Right cardiac atrium (tissue), 5 donors: ENCODE results near the gene MAP7D1. TPM values are rescaled to one million over a fixed set of nuclear protein-coding genes. Genes with fewer than 3 reads are reported as not detected.
A peak's percentile ranks its signal among the peaks of the same experiment; 100 is the strongest.

Source experiments
- ATAC-seq, 2 donors: fragments of 200-7000 bp; cut with Tn5 transposase; one replicate each; pipeline versions ENCODE4 v1.8.0 to v1.9.1; 2020; ENCODE audit warnings: moderate library complexity in 2 of 2, mild to moderate bottlenecking in 1 of 2
- DNase-seq, 3 donors: peaks; one replicate each; pipeline ENCODE4 v3.0.0-alpha.2; 2020
- H3K27ac ChIP-seq: one replicate; pipeline ENCODE4 v1.5.1; 2013; ENCODE audit warnings: mild to moderate bottlenecking, low read length, control low read depth, moderate library complexity
- H3K27me3 ChIP-seq: one replicate; pipeline ENCODE4 v1.6.1; 2013; ENCODE audit not compliant: control insufficient read depth, insufficient read depth
- H3K4me1 ChIP-seq: one replicate; pipeline ENCODE4 v1.6.1; 2013; ENCODE audit warnings: low read length; ENCODE audit not compliant: control insufficient read depth, insufficient read depth
- H3K4me3 ChIP-seq: one replicate; pipeline ENCODE4 v1.5.1; 2013; ENCODE audit warnings: low read length, control low read depth
- H3K9me3 ChIP-seq: one replicate; pipeline ENCODE4 v1.6.1; 2013; ENCODE audit warnings: low read length; ENCODE audit not compliant: control insufficient read depth
- WGBS: extraction: QIAGEN DNeasy Blood & Tissue Kit; methylation state at CpG from one replicate; pipeline ENCODE4 v1.1.7; 2013; 5-methylcytosine and 5-hydroxymethylcytosine counted together
- intact Hi-C, 4 donors: fragments of 100-400 bp; cut with DNase I; formaldehyde crosslinking; loops; one replicate each; pipeline versions ENCODE4 v1.11.0 to v1.14.0; 2022 to 2023
- polyA plus RNA-seq: library from polyadenylated mRNA; stranded (reverse); fragments of 200-250 nt; gene quantifications from one replicate; pipeline ENCODE4 v1.2.3, GENCODE V29; 2013
- total RNA-seq, 4 donors: library from RNA; stranded (reverse); fragmentation: NEBNext Ultra II Directional; extraction: Animal tissue kit (Norgen Biotek cat#: 25700); gene quantifications; one replicate each; pipeline ENCODE4 v1.2.1, GENCODE V29; 2021
- donor health status: healthy with polysubstance abuse.
- donor health status: DM: no; HTN: yes; CAD: no.
- donor health status: DM: no; HTN: no; CAD: no.
- donor health status: DM: no; HTN: yes; CAD: no; lungs with severe emphysema.
- donor health status: DM: yes; HTN: yes; CAD: no.

Gene MAP7D1
- total and polyA plus RNA-seq, 5 donors = 285 to 403 (median 358) TPM

- DNase-seq (peak in 1 of 3 donors; percentile 3), ATAC-seq (no peak)
- Histone ChIP-seq H3K27ac (no peak overlapping the region), H3K4me1 (peaks cover 13% of the 10 kb centered on the region), H3K9me3 (no peaks in the 10 kb centered on the region), H3K27me3 (no peaks in the 10 kb centered on the region), H3K4me3 (no peak overlapping the region)
- intact Hi-C loops = loop anchor here in 1 of 4 donors (5.0 kb wide), 1 partner anchor 37 kb away; no protein-coding TSS in a partner anchor
- WGBS = 66% methylated on average over 5 of the region's 5 CpGs
Observed at GRCh38 chr1:36139521-36139920, 16.4 kb upstream of the MAP7D1 start.

- Histone ChIP-seq H3K4me3 (no peak overlapping the region), H3K27me3 (no peaks in the 10 kb centered on the region), H3K4me1 (peaks cover 8% of the 10 kb centered on the region), H3K27ac (peak overlapping the region; percentile 45), H3K9me3 (no peaks in the 10 kb centered on the region)
- 14% methylated on average over 1 of the region's 1 CpG for WGBS
- intact Hi-C loops = loop anchor here in 1 of 4 donors (10.0 kb wide), 2 partner anchors 143 to 283 kb away; no protein-coding TSS in a partner anchor
- ATAC-seq (peak in 1 of 2 donors; percentile 14), DNase-seq (no peak)
Observed at GRCh38 chr1:36142121-36142520, 13.8 kb upstream of the MAP7D1 start.

GRCh38 chr1:36143424-36143823 lies 12.5 kb upstream of the MAP7D1 start:
- Histone ChIP-seq H3K27ac (no peak overlapping the region), H3K4me3 (no peak overlapping the region), H3K27me3 (no peaks in the 10 kb centered on the region), H3K9me3 (no peaks in the 10 kb centered on the region), H3K4me1 (peaks cover 6% of the 10 kb centered on the region)
- intact Hi-C loops = loop anchor here in 1 of 4 donors (10.0 kb wide), 2 partner anchors 141 to 281 kb away; no protein-coding TSS in a partner anchor
- 79% methylated on average over 4 of the region's 4 CpGs for WGBS
- no peak for ATAC-seq
- DNase-seq = peak in 1 of 3 donors; percentile 1

GRCh38 chr1:36144413-36144812 lies 11.5 kb upstream of the MAP7D1 start:
- no peak for DNase-seq
- 93% methylated on average over 2 of the region's 2 CpGs for WGBS
- no peak for ATAC-seq
- no peak overlapping the region for H3K4me3 ChIP-seq
- no peak overlapping the region for H3K27ac ChIP-seq
- intact Hi-C loops = loop anchor here in 1 of 4 donors (10.0 kb wide), 2 partner anchors 140 to 280 kb away; no protein-coding TSS in a partner anchor
- no peaks in the 10 kb centered on the region for H3K27me3 ChIP-seq
- no peaks in the 10 kb centered on the region for H3K9me3 ChIP-seq
- H3K4me1 ChIP-seq = peaks cover 6% of the 10 kb centered on the region

GRCh38 chr1:36148821-36149236 lies 7.1 kb upstream of the MAP7D1 start:
- peak overlapping the region; percentile 43 for H3K27ac ChIP-seq
- H3K4me1 ChIP-seq = peaks cover 10% of the 10 kb centered on the region
- no peaks in the 10 kb centered on the region for H3K27me3 ChIP-seq
- ATAC-seq (no peak), DNase-seq (no peak)
- peak overlapping the region; percentile 53 for H3K4me3 ChIP-seq
- 1% methylated on average over 16 of the region's 16 CpGs for WGBS
- no peaks in the 10 kb centered on the region for H3K9me3 ChIP-seq
- intact Hi-C loops = loop anchor here in 1 of 4 donors (10.0 kb wide), 2 partner anchors 136 to 276 kb away; no protein-coding TSS in a partner anchor

- under 1% methylated on average over 62 of the region's 62 CpGs for WGBS
- H3K9me3 ChIP-seq = no peaks in the 10 kb centered on the region
- DNase-seq = peak; percentile 100
- peak; percentile 94 to 95 for ATAC-seq
- H3K4me1 ChIP-seq = peaks cover 10% of the 10 kb centered on the region
- no peaks in the 10 kb centered on the region for H3K27me3 ChIP-seq
- intact Hi-C loops = loop anchor here in 1 of 4 donors (10.0 kb wide), 2 partner anchors 135 to 275 kb away; no protein-coding TSS in a partner anchor
- H3K27ac ChIP-seq = peak within 1 kb of the TSS; percentile 99
- peak within 1 kb of the TSS; percentile 53 for H3K4me3 ChIP-seq
Observed at GRCh38 chr1:36149237-36149972, 6.6 kb upstream of the MAP7D1 start, which contains the start of gene TRAPPC3. Gene TRAPPC3 (minus strand): TSS chr1:36149486. CDS start chr1:36149378, 108 bp downstream.

GRCh38 chr1:36149973-36150295 lies 6.0 kb upstream of the MAP7D1 start:
- 25% methylated on average over 6 of the region's 6 CpGs for WGBS
- DNase-seq = no peak
- peaks cover 10% of the 10 kb centered on the region for H3K4me1 ChIP-seq
- no peaks in the 10 kb centered on the region for H3K27me3 ChIP-seq
- ATAC-seq = peak in 1 of 2 donors; percentile 0
- no peaks in the 10 kb centered on the region for H3K9me3 ChIP-seq
- intact Hi-C loops = loop anchor here (2.0 to 10.0 kb wide), 7 partner anchors 37 to 275 kb away; partner anchors contain the start of gene STK40 (in 1 of the 4)
- peak overlapping the region; percentile 99 for H3K27ac ChIP-seq
- H3K4me3 ChIP-seq = no peak overlapping the region

- H3K4me1 ChIP-seq = peaks cover 10% of the 10 kb centered on the region
- intact Hi-C loops = loop anchor here in 3 of 4 donors (2.0 to 10.0 kb wide), 6 partner anchors 37 to 234 kb away; partner anchors contain the start of gene STK40 (in 1 of the 3)
- H3K4me3 ChIP-seq = no peak overlapping the region
- peak overlapping the region; percentile 99 for H3K27ac ChIP-seq
- no peaks in the 10 kb centered on the region for H3K27me3 ChIP-seq
- 8% methylated on average over 12 of the region's 12 CpGs for WGBS
- ATAC-seq (peak; percentile 84 to 85), DNase-seq (peak; percentile 94 to 97 (median 96))
- no peaks in the 10 kb centered on the region for H3K9me3 ChIP-seq
Observed at GRCh38 chr1:36150296-36151133, 5.4 kb upstream of the MAP7D1 start.

- Histone ChIP-seq H3K4me1 (peaks cover 10% of the 10 kb centered on the region), H3K4me3 (no peak overlapping the region)
Observed at GRCh38 chr1:36151134-36151844, 4.7 kb upstream of the MAP7D1 start.

GRCh38 chr1:36151845-36152203 lies 4.1 kb upstream of the MAP7D1 start:
- Histone ChIP-seq H3K4me3 (no peak overlapping the region), H3K4me1 (peaks cover 10% of the 10 kb centered on the region), H3K27me3 (no peaks in the 10 kb centered on the region), H3K27ac (peak overlapping the region; percentile 49), H3K9me3 (no peaks in the 10 kb centered on the region)
- intact Hi-C loops = loop anchor here in 3 of 4 donors (2.0 to 10.0 kb wide), 6 partner anchors 35 to 233 kb away; partner anchors contain the start of gene STK40 (in 1 of the 3)
- no peak for ATAC-seq
- WGBS = 39% methylated on average over 3 of the region's 3 CpGs
- DNase-seq = peak; percentile 45 to 70 (median 69)

More at GRCh38 chr1:36151134-36151844, 4.7 kb upstream of the MAP7D1 start:
- Histone ChIP-seq H3K27ac (peak overlapping the region; percentile 87), H3K9me3 (no peaks in the 10 kb centered on the region), H3K27me3 (no peaks in the 10 kb centered on the region)
- DNase-seq = peak in 1 of 3 donors; percentile 14
- intact Hi-C loops = loop anchor here in 3 of 4 donors (2.0 to 10.0 kb wide), 6 partner anchors 36 to 234 kb away; partner anchors contain the start of gene STK40 (in 1 of the 3)
- ATAC-seq = no peak
- 16% methylated on average over 1 of the region's 1 CpG for WGBS
